Stimulated activated CD8-positive, alpha-beta memory T cell treated with anti-CD3 and anti-CD28 coated beads, Interleukin-2, amount 100 ng/mL, for 48 hours (primary cell): ENCODE measurements around the gene RBM5.

Source experiments
- DNase-seq, 2 donors: peaks; one replicate each; pipeline ENCODE4 v3.0.0-alpha.2; 2020; ENCODE audit warnings: low read depth in 2 of 2

RBM5 gene

GRCh38 chr3:50160561-50160983 is 71.9 kb downstream of the RBM5 start:
- DNase-seq, result no peak

- DNase-seq, result no peak
Observed at GRCh38 chr3:50161320-50161719, 72.6 kb downstream of the RBM5 start.

GRCh38 chr3:50162034-50162883 is 73.5 kb downstream of the RBM5 start:
- DNase-seq, result no peak

GRCh38 chr3:50163572-50164455 is 75.1 kb downstream of the RBM5 start:
- no peak for DNase-seq

- no peak for DNase-seq
Observed at GRCh38 chr3:50164481-50164880, 75.8 kb downstream of the RBM5 start.

GRCh38 chr3:50164984-50165909 is 76.5 kb downstream of the RBM5 start:
- no peak for DNase-seq

- no peak for DNase-seq
Observed at GRCh38 chr3:50165910-50166538, 77.3 kb downstream of the RBM5 start.

GRCh38 chr3:50166620-50167019 is 77.9 kb downstream of the RBM5 start:
- no peak for DNase-seq

GRCh38 chr3:50167069-50167840 is 78.5 kb downstream of the RBM5 start:
- no peak for DNase-seq

GRCh38 chr3:50167841-50168209 is 79.1 kb downstream of the RBM5 start:
- DNase-seq, result no peak

- no peak for DNase-seq
Observed at GRCh38 chr3:50168388-50168787, 79.7 kb downstream of the RBM5 start.
